Mammary epithelial cell (primary cell): ENCODE data around the gene UPK3BL1.
"Not testable (repeated sequence)": the region's sequence is repeated elsewhere in the genome, so short reads cannot be mapped to it uniquely, and the experiment has no call there.

Experiments
- EZH2 ChIP-seq: IDR thresholded peaks from 2 replicates; pipeline ENCODE4 v1.6.1; 2012; ENCODE audit warnings: low read length, inconsistent platforms, borderline replicate concordance
- TF ChIP-seq, protein P1 (sequence below), 2 donors: IDR thresholded peaks in 1 of 2; conservative IDR thresholded peaks in 1 of 2; 2 replicates each; pipeline ENCODE4 v1.5.1; 2011 to 2012; ENCODE audit warnings: inconsistent platforms in 2 of 2, low read length in 2 of 2, mild to moderate bottlenecking in 2 of 2, control low read depth in 1 of 2, low read depth in 1 of 2; ENCODE audit not compliant: insufficient read depth in 1 of 2; ENCODE audit errors: extremely low read depth in 1 of 2

DNA sequence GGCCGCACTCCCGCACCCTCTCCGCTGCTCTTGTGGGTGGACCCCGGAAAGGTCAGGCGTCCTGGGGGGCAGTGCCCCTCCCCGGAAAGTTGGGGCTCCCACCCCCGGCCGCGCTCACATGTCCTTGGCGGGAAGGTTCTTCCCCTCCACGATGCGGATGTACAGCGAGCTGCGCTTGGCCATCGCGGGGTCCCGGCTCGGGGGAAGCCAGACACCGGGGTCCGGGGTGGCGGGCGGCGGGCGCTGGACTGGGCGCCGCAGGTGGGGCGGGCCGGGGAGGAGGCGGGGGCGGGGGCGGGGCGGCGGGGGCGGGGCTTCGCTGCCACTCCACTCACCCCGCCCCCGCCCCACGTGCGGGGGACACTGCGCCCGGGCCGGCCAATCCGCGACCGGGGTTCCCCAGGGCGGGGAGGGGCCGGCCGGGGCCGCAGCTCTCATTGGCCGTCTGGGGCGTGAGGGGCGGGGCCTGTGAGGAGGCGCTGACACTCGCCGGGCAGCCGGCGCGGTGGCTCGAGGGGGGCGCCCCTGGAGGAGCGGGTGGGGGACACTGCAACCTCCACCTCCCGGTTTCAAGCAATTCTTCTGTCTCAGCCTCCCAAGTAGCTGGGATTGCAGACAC lies 26.0 kb downstream of the UPK3BL1 start, which contains the start of gene RASA4:
- TF ChIP-seq EZH2, result not testable (repeated sequence)
- TF ChIP-seq, protein P1, sequence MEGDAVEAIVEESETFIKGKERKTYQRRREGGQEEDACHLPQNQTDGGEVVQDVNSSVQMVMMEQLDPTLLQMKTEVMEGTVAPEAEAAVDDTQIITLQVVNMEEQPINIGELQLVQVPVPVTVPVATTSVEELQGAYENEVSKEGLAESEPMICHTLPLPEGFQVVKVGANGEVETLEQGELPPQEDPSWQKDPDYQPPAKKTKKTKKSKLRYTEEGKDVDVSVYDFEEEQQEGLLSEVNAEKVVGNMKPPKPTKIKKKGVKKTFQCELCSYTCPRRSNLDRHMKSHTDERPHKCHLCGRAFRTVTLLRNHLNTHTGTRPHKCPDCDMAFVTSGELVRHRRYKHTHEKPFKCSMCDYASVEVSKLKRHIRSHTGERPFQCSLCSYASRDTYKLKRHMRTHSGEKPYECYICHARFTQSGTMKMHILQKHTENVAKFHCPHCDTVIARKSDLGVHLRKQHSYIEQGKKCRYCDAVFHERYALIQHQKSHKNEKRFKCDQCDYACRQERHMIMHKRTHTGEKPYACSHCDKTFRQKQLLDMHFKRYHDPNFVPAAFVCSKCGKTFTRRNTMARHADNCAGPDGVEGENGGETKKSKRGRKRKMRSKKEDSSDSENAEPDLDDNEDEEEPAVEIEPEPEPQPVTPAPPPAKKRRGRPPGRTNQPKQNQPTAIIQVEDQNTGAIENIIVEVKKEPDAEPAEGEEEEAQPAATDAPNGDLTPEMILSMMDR (conservative IDR thresholded peaks at IDR 0.05 in 1 of 2, IDR thresholded peaks at IDR 0.05 in 1 of 2; ENCODE audit: extremely low read depth in 1 of 2, insufficient read depth in 1 of 2, low read depth in 1 of 2, low read length in 2 of 2), result not testable (repeated sequence)
